SK-N-SH treated with all-trans-retinoic acid at 6 μM for 48 hours (cell line): ENCODE results near the gene OTOA.

ENCODE experiments used
- ATAC-seq: fragments of 200-7000 bp; cut with Tn5 transposase; 3 replicates; pipeline ENCODE4 v1.9.1; 2020; ENCODE audit warnings: mild to moderate bottlenecking, moderate library complexity
- ARNTL ChIP-seq: fragments of 450-650 bp; formaldehyde crosslinking; IDR thresholded peaks from 2 replicates; pipeline ENCODE4 v1.5.0; 2020; ENCODE audit warnings: low read depth, mild to moderate bottlenecking, moderate library complexity, borderline replicate concordance
- CSDC2 ChIP-seq: fragments of 250-450 bp; sonication (Bioruptor Pico); IDR thresholded peaks from 2 replicates; pipeline ENCODE4 v1.5.0; 2020; ENCODE audit warnings: mild to moderate bottlenecking, moderate library complexity
- ESRRG ChIP-seq: fragments of 250-450 bp; sonication (Bioruptor Pico); IDR thresholded peaks from 2 replicates; pipeline ENCODE4 v1.6.1; 2021; ENCODE audit warnings: mild to moderate bottlenecking
- GLIS3 ChIP-seq: fragments of 250-450 bp; sonication (Bioruptor Pico); IDR thresholded peaks from 2 replicates; pipeline ENCODE4 v1.5.0; 2020; ENCODE audit warnings: mild to moderate bottlenecking, moderate library complexity
- ISL1 ChIP-seq: fragments of 250-450 bp; sonication (Bioruptor Pico); IDR thresholded peaks from 2 replicates; pipeline ENCODE4 v2.1.2; 2022; ENCODE audit warnings: mild to moderate bottlenecking, moderate library complexity
- OSR1 ChIP-seq: fragments of 250-450 bp; sonication (Bioruptor Pico); IDR thresholded peaks from 2 replicates; pipeline ENCODE4 v1.8.0; 2022; ENCODE audit warnings: moderate library complexity, mild to moderate bottlenecking, inconsistent platforms
- PPARA ChIP-seq: fragments of 250-450 bp; sonication (Bioruptor Pico); IDR thresholded peaks from 2 replicates; pipeline ENCODE4 v1.5.0; 2020; ENCODE audit warnings: mild to moderate bottlenecking, borderline replicate concordance
- RARB ChIP-seq: fragments of 250-450 bp; sonication (Bioruptor Pico); IDR thresholded peaks from 2 replicates; pipeline ENCODE4 v1.8.0; 2021; ENCODE audit warnings: mild to moderate bottlenecking, moderate library complexity
- SNAI2 ChIP-seq: fragments of 250-450 bp; sonication (Bioruptor Pico); IDR thresholded peaks from 2 replicates; pipeline ENCODE4 v1.5.0; 2020; ENCODE audit warnings: mild to moderate bottlenecking, moderate library complexity
- TCF4 ChIP-seq: fragments of 250-450 bp; sonication (Bioruptor Pico); IDR thresholded peaks from 2 replicates; pipeline ENCODE4 v1.8.0; 2021; ENCODE audit warnings: mild to moderate bottlenecking, moderate library complexity, borderline replicate concordance
- TOX ChIP-seq: fragments of 250-450 bp; sonication (Bioruptor Pico); IDR thresholded peaks from 2 replicates; pipeline ENCODE4 v1.8.0; 2021; ENCODE audit warnings: mild to moderate bottlenecking, moderate library complexity, borderline replicate concordance
- ZC3H10 ChIP-seq: fragments of 250-450 bp; sonication (Bioruptor Pico); IDR thresholded peaks from 2 replicates; pipeline ENCODE4 v1.5.1; 2021; ENCODE audit warnings: mild to moderate bottlenecking, moderate library complexity
- ZFP3 ChIP-seq: fragments of 250-450 bp; sonication (Bioruptor Pico); IDR thresholded peaks from 2 replicates; pipeline ENCODE4 v1.5.0; 2020; ENCODE audit warnings: mild to moderate bottlenecking, moderate library complexity
- ZFP30 ChIP-seq: fragments of 450-650 bp; formaldehyde crosslinking; IDR thresholded peaks from 2 replicates; pipeline ENCODE4 v1.5.0; 2022; ENCODE audit warnings: mild to moderate bottlenecking, moderate library complexity
- ZNF565 ChIP-seq: fragments of 450-650 bp; formaldehyde crosslinking; conservative IDR thresholded peaks from 2 replicates; pipeline ENCODE4 v1.5.0; 2020; ENCODE audit warnings: low read depth, mild to moderate bottlenecking, moderate library complexity
- ZNF70 ChIP-seq: fragments of 450-650 bp; formaldehyde crosslinking; IDR thresholded peaks from 2 replicates; pipeline ENCODE4 v1.5.0; 2020; ENCODE audit warnings: mild to moderate bottlenecking, moderate library complexity
- ZNF8 ChIP-seq: fragments of 450-650 bp; formaldehyde crosslinking; IDR thresholded peaks from 2 replicates; pipeline ENCODE4 v1.5.0; 2020; ENCODE audit warnings: mild to moderate bottlenecking, moderate library complexity
- TF ChIP-seq, protein P1 (sequence below): fragments of 250-450 bp; sonication (Bioruptor Pico); IDR thresholded peaks from 2 replicates; pipeline ENCODE4 v1.8.0; 2021; ENCODE audit warnings: low read depth, mild to moderate bottlenecking, moderate library complexity, borderline replicate concordance
- TF ChIP-seq, protein P2 (sequence below): fragments of 250-450 bp; sonication (Bioruptor Pico); IDR thresholded peaks from 2 replicates; pipeline ENCODE4 v1.8.0; 2020; ENCODE audit warnings: mild to moderate bottlenecking, moderate library complexity, borderline replicate concordance
- TF ChIP-seq, protein P3 (sequence below): fragments of 250-450 bp; sonication (Bioruptor Pico); IDR thresholded peaks from 2 replicates; pipeline ENCODE4 v1.5.1; 2021; ENCODE audit warnings: mild to moderate bottlenecking, moderate library complexity
- TF ChIP-seq, protein P4 (sequence below): fragments of 250-450 bp; sonication (Bioruptor Pico); IDR thresholded peaks from 2 replicates; pipeline ENCODE4 v1.5.1; 2020; ENCODE audit warnings: low read depth, mild to moderate bottlenecking, moderate library complexity

OTOA gene

DNA sequence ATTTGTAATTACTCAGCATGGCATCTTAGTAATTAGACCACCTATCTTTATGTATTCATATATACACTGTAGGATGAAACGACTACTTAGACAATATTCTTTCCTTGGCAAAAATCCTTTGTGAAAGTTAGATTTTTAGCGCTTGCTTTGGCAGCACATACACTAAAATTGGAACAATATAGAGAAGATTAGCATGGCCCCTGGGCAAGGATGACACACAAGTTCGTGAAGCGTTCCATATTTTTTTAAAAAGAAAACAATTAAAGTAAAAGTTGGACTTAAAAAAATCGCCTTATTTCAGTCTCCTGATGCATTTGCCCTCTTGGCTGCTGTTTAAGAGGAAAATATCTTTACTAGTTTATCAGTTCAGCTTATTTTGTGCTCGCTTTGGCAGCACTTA is 21.9 kb upstream of the OTOA start:
- TF ChIP-seq ZNF565 (CRISPR knock-in tag) (no peak), ZNF70 (CRISPR knock-in tag) (no peak), ESRRG (CRISPR knock-in tag) (no peak), ISL1 (CRISPR knock-in tag) (no peak), ZC3H10 (CRISPR knock-in tag) (no peak), ZFP3 (CRISPR knock-in tag) (no peak), PPARA (no peak), CSDC2 (no peak), OSR1 (CRISPR knock-in tag) (no peak), ZFP30 (CRISPR knock-in tag) (no peak), TOX (CRISPR knock-in tag) (no peak), SNAI2 (CRISPR knock-in tag) (no peak), ZNF8 (CRISPR knock-in tag) (no peak), ARNTL (CRISPR knock-in tag) (no peak)
- TF ChIP-seq, protein P1, sequence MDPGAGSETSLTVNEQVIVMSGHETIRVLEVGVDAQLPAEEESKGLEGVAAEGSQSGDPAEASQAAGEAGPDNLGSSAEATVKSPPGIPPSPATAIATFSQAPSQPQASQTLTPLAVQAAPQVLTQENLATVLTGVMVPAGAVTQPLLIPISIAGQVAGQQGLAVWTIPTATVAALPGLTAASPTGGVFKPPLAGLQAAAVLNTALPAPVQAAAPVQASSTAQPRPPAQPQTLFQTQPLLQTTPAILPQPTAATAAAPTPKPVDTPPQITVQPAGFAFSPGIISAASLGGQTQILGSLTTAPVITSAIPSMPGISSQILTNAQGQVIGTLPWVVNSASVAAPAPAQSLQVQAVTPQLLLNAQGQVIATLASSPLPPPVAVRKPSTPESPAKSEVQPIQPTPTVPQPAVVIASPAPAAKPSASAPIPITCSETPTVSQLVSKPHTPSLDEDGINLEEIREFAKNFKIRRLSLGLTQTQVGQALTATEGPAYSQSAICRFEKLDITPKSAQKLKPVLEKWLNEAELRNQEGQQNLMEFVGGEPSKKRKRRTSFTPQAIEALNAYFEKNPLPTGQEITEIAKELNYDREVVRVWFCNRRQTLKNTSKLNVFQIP (CRISPR knock-in tag): no peak
- TF ChIP-seq, protein P2, sequence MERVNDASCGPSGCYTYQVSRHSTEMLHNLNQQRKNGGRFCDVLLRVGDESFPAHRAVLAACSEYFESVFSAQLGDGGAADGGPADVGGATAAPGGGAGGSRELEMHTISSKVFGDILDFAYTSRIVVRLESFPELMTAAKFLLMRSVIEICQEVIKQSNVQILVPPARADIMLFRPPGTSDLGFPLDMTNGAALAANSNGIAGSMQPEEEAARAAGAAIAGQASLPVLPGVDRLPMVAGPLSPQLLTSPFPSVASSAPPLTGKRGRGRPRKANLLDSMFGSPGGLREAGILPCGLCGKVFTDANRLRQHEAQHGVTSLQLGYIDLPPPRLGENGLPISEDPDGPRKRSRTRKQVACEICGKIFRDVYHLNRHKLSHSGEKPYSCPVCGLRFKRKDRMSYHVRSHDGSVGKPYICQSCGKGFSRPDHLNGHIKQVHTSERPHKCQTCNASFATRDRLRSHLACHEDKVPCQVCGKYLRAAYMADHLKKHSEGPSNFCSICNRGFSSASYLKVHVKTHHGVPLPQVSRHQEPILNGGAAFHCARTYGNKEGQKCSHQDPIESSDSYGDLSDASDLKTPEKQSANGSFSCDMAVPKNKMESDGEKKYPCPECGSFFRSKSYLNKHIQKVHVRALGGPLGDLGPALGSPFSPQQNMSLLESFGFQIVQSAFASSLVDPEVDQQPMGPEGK (CRISPR knock-in tag): no peak
- TF ChIP-seq, protein P3, sequence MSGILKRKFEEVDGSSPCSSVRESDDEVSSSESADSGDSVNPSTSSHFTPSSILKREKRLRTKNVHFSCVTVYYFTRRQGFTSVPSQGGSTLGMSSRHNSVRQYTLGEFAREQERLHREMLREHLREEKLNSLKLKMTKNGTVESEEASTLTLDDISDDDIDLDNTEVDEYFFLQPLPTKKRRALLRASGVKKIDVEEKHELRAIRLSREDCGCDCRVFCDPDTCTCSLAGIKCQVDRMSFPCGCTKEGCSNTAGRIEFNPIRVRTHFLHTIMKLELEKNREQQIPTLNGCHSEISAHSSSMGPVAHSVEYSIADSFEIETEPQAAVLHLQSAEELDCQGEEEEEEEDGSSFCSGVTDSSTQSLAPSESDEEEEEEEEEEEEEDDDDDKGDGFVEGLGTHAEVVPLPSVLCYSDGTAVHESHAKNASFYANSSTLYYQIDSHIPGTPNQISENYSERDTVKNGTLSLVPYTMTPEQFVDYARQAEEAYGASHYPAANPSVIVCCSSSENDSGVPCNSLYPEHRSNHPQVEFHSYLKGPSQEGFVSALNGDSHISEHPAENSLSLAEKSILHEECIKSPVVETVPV (CRISPR knock-in tag): no peak
- TF ChIP-seq, protein P4, sequence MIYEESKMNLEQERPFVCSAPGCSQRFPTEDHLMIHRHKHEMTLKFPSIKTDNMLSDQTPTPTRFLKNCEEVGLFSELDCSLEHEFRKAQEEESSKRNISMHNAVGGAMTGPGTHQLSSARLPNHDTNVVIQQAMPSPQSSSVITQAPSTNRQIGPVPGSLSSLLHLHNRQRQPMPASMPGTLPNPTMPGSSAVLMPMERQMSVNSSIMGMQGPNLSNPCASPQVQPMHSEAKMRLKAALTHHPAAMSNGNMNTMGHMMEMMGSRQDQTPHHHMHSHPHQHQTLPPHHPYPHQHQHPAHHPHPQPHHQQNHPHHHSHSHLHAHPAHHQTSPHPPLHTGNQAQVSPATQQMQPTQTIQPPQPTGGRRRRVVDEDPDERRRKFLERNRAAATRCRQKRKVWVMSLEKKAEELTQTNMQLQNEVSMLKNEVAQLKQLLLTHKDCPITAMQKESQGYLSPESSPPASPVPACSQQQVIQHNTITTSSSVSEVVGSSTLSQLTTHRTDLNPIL (CRISPR knock-in tag): no peak

DNA sequence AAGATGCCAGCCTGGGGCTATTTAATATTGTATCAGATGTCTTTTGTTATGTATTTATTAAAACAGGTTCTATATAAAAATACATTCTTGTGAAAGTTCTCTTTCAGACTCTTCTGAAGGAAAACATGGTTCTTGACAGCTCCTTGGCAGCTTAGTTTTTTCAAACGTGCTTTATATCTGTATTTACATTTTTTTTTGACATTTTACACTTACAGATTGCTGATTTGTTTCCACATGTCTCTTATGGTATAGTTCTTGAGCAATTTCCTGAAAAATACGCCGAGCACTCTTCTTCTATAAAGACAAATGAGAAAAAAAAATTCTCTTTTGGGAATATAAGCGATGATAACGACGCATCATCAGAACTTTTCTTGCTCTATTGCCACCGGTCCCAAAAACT is 20.9 kb upstream of the OTOA start:
- ATAC-seq: no peak
- no peak for TF ChIP-seq ZC3H10 (CRISPR knock-in tag)
- TF ChIP-seq ZNF70 (CRISPR knock-in tag): no peak
- TF ChIP-seq SNAI2 (CRISPR knock-in tag): no peak
- no peak for TF ChIP-seq RARB (CRISPR knock-in tag)
- TF ChIP-seq ARNTL (CRISPR knock-in tag): no peak
- TF ChIP-seq ISL1 (CRISPR knock-in tag): no peak
- no peak for TF ChIP-seq CSDC2
- TF ChIP-seq, protein P1 (CRISPR knock-in tag): no peak
- TF ChIP-seq, protein P2 (CRISPR knock-in tag): no peak

More for the DNA sequence above, 21.9 kb upstream of the OTOA start:
- no peak for ATAC-seq

DNA sequence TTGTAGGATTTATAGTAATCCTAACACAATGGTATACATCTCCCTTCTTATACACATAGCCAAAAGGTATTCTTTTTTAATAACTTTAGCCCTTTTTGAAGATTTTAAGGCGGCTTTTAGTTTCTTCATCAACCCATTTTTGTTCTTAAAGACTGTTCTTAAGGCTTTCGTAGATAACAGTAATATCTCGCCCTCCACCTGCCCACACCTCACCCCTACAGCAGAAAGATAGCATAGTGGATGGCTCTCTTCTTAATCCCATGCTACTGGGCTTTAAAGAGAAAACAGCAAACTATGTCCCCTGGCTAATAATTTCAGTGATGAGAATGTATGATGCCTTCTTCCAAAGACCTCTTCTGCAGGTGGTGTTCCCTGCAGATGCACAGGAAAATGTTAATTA is 20.0 kb upstream of the OTOA start:
- ATAC-seq: no peak
- no peak for TF ChIP-seq GLIS3
- TF ChIP-seq, protein P3 (CRISPR knock-in tag): no peak
- no peak for TF ChIP-seq ISL1 (CRISPR knock-in tag)
- no peak for TF ChIP-seq OSR1 (CRISPR knock-in tag)
- TF ChIP-seq CSDC2: no peak
- TF ChIP-seq ZFP30 (CRISPR knock-in tag): no peak
- TF ChIP-seq ZNF565 (CRISPR knock-in tag): no peak
- no peak for TF ChIP-seq TOX (CRISPR knock-in tag)
- no peak for TF ChIP-seq TCF4 (CRISPR knock-in tag)
- no peak for TF ChIP-seq ARNTL (CRISPR knock-in tag)
- TF ChIP-seq, protein P4 (CRISPR knock-in tag): no peak
- TF ChIP-seq, all 23 proteins: peak for 0
